GM12865 (cell line): ENCODE data around the gene CNOT6L.

ENCODE experiments used
- DNase-seq: peaks from one replicate; pipeline ENCODE4 v3.0.0; 2010; ENCODE audit warnings: low read depth
- H3K4me3 ChIP-seq: 2 replicates; pipeline ENCODE4 v1.5.1; 2011; ENCODE audit warnings: mild to moderate bottlenecking, low read depth, low read length, control low read depth
- CTCF ChIP-seq: IDR thresholded peaks from 2 replicates; pipeline ENCODE4 v1.5.1; 2011; ENCODE audit warnings: low read length, control low read depth, low read depth, inconsistent platforms; ENCODE audit not compliant: insufficient read depth; ENCODE audit errors: missing control alignments

The CNOT6L gene

GRCh38 chr4:77798385-77798784 is 20.8 kb downstream of the CNOT6L start:
- no peak overlapping the region for H3K4me3 ChIP-seq
- DNase-seq = no peak
- TF ChIP-seq CTCF = no peak

GRCh38 chr4:77797239-77797638 is 21.9 kb downstream of the CNOT6L start:
- DNase-seq = no peak
- no peak overlapping the region for H3K4me3 ChIP-seq
- TF ChIP-seq CTCF = no peak

GRCh38 chr4:77795326-77795725 is 23.8 kb downstream of the CNOT6L start:
- DNase-seq = no peak
- TF ChIP-seq CTCF = no peak

GRCh38 chr4:77790146-77790545 is 29.0 kb downstream of the CNOT6L start:
- no peak for TF ChIP-seq CTCF
- DNase-seq = no peak
- no peak overlapping the region for H3K4me3 ChIP-seq

More at GRCh38 chr4:77795326-77795725, 23.8 kb downstream of the CNOT6L start:
- no peak overlapping the region for H3K4me3 ChIP-seq

- DNase-seq = no peak
- TF ChIP-seq CTCF = no peak
- H3K4me3 ChIP-seq = no peak overlapping the region
These were observed 30.2 kb downstream of the CNOT6L start for GRCh38 chr4:77788990-77789389.

GRCh38 chr4:77787969-77788368 is 31.2 kb downstream of the CNOT6L start:
- H3K4me3 ChIP-seq = no peak overlapping the region
- DNase-seq = no peak
- no peak for TF ChIP-seq CTCF

- no peak overlapping the region for H3K4me3 ChIP-seq
- no peak for TF ChIP-seq CTCF
- no peak for DNase-seq
These were observed 33.5 kb downstream of the CNOT6L start for GRCh38 chr4:77785669-77786068.
